Panc1 (cell line): ENCODE measurements around the gene BMF. TPM values are rescaled to one million over a fixed set of nuclear protein-coding genes. Genes with fewer than 3 reads are reported as not detected.
A peak's percentile ranks its signal among the peaks of the same experiment; 100 is the strongest.
"Not testable (repeated sequence)": the region's sequence is repeated elsewhere in the genome, so short reads cannot be mapped to it uniquely, and the experiment has no call there.

Source experiments
- ATAC-seq: fragments of 200-7000 bp; cut with Tn5 transposase; 2 replicates; pipeline ENCODE4 v1.9.1; 2020; ENCODE audit warnings: mild to moderate bottlenecking, moderate library complexity
- BruUV-seq: library from RNA; stranded (reverse); fragments of 400-500 nt; replicated peaks from 2 replicates; lab custom pipeline; 2021; lab: Mats Ljungman, UMichigan
- CTCF ChIA-PET: fragments of 300-600 bp; sonication (Branson Sonifier 250); formaldehyde crosslinking; loops from one replicate; lab custom pipeline; 2022; ENCODE audit warnings: antibody characterized with exemption; lab: Charles Lee
- POLR2A ChIA-PET: fragments of 300-600 bp; sonication (Branson Sonifier 250); formaldehyde crosslinking; loops from one replicate; lab custom pipeline; 2022; ENCODE audit warnings: antibody characterized with exemption; lab: Charles Lee
- DNase-seq: peaks from one replicate; pipeline ENCODE4 v3.0.0-alpha.2; 2010; ENCODE audit warnings: low read depth, low spot score
- H3K27ac ChIP-seq: 2 replicates; pipeline ENCODE4 v1.5.1; 2011; ENCODE audit warnings: mild to moderate bottlenecking, low read length, inconsistent platforms
- H3K27me3 ChIP-seq: fragments of 200-500 bp; sonication (Bioruptor generic); 2 replicates; pipeline ENCODE4 v1.6.0; 2014; ENCODE audit warnings: low read length, inconsistent platforms; ENCODE audit not compliant: control insufficient read depth, insufficient read depth
- H3K36me3 ChIP-seq: fragments of 200-500 bp; sonication (Bioruptor generic); 2 replicates; pipeline ENCODE4 v1.5.1; 2014; ENCODE audit warnings: inconsistent platforms, mild to moderate bottlenecking, low read length, moderate library complexity; ENCODE audit not compliant: control insufficient read depth, insufficient read depth
- H3K4me1 ChIP-seq: 2 replicates; pipeline ENCODE4 v1.5.1; 2011; ENCODE audit warnings: inconsistent platforms, mild to moderate bottlenecking, low read length, moderate library complexity; ENCODE audit not compliant: control insufficient read depth, insufficient read depth
- H3K4me3 ChIP-seq, 2 experiments: 2 replicates each; pipeline ENCODE4 v1.5.1; 2011 to 2012; ENCODE audit warnings: low read depth in 2 of 2, low read length in 2 of 2, mild to moderate bottlenecking in 2 of 2, inconsistent platforms in 1 of 2, moderate library complexity in 1 of 2
- H3K9me3 ChIP-seq: fragments of 200-500 bp; sonication (Bioruptor generic); 2 replicates; pipeline ENCODE4 v1.5.1; 2014; ENCODE audit warnings: low read depth, mild to moderate bottlenecking, inconsistent platforms, low read length, moderate library complexity; ENCODE audit not compliant: control insufficient read depth, insufficient read depth
- POLR2AphosphoS5 ChIP-seq: IDR thresholded peaks from 2 replicates; pipeline ENCODE4 v1.6.1; 2012; ENCODE audit warnings: mild to moderate bottlenecking, low read depth, low read length, moderate library complexity
- REST ChIP-seq, 2 experiments: IDR thresholded peaks; 2 replicates each; pipeline ENCODE4 v1.6.1; 2011 to 2012; ENCODE audit warnings: low read depth in 2 of 2, control low read depth in 1 of 2, low read length in 1 of 2, mild to moderate bottlenecking in 1 of 2, moderate library complexity in 1 of 2; ENCODE audit not compliant: insufficient read depth in 1 of 2
- SIN3A ChIP-seq: IDR thresholded peaks from 2 replicates; pipeline ENCODE4 v1.6.1; 2012; ENCODE audit warnings: low read depth, mild to moderate bottlenecking, low read length, moderate library complexity, borderline replicate concordance; ENCODE audit not compliant: insufficient read depth
- TCF7L2 ChIP-seq: IDR thresholded peaks from 2 replicates; pipeline ENCODE4 v1.6.1; 2011; ENCODE audit warnings: mild to moderate bottlenecking, low read depth, low read length, inconsistent platforms
- in situ Hi-C: cut with HindIII; loops from 2 replicates; pipeline ENCODE4 v1.10.0; 2016; ENCODE audit warnings: low sequenced_read_pairs, low pct_unique_long_range_greater_than_20kb
- intact Hi-C: fragments of 100-400 bp; cut with micrococcal nuclease; formaldehyde crosslinking; loops from one replicate; pipeline ENCODE4 v1.10.0; 2022; ENCODE audit not compliant: unreplicated experiment
- total RNA-seq: library from RNA; stranded (reverse); gene quantifications from one replicate; pipeline ENCODE4 v1.2.1, GENCODE V29; 2021; ENCODE audit not compliant: unreplicated experiment
- TF ChIP-seq, protein P1 (sequence below): fragments of 450-650 bp; IDR thresholded peaks from 2 replicates; pipeline ENCODE4 v1.5.1; 2017; ENCODE audit warnings: mild to moderate bottlenecking

BMF gene
- total RNA-seq, 1 experiment from 2014 or later: 7.8 TPM

DNA sequence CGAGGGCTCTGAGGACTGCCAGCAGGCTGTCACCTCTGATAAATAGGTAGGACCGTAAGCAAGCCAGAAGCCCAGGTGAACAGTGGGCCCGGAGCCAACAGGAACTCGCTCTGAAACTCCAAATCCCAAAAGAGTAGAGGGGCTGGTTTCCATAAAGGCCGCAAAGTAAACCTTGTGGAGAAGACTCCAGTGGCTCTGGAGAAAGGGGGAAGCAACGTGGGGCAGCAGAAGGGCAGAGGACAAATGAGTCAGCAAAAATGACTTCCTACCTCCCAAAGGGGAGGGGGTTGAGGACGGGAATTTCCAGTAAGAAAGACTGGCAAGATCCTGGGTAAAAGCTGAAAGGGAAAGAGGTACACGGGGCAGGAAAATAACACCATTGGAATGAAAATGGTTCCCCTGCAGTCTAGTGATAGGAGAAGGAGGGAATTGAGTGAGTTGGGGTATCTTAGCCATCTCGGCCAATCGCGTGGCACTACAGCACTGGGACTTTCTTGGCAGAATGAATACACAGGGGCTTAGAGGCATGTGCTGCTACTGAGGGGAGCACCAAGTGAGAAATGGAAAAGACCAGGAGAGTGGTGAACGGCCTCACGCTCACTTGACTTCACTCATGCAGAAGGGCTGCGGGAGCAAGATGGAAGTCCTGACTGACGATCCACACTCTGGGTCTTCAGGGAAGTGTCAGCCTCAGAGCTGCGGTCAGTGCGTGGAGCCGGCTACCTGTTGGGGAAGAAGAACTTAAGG lies 33.2 kb downstream of the BMF start:
- intact Hi-C loops: no loop called here
- no peaks in the 10 kb centered on the region for H3K36me3 ChIP-seq
- no peak for TF ChIP-seq SIN3A
- no peak for TF ChIP-seq POLR2AphosphoS5
- TF ChIP-seq, protein P1, sequence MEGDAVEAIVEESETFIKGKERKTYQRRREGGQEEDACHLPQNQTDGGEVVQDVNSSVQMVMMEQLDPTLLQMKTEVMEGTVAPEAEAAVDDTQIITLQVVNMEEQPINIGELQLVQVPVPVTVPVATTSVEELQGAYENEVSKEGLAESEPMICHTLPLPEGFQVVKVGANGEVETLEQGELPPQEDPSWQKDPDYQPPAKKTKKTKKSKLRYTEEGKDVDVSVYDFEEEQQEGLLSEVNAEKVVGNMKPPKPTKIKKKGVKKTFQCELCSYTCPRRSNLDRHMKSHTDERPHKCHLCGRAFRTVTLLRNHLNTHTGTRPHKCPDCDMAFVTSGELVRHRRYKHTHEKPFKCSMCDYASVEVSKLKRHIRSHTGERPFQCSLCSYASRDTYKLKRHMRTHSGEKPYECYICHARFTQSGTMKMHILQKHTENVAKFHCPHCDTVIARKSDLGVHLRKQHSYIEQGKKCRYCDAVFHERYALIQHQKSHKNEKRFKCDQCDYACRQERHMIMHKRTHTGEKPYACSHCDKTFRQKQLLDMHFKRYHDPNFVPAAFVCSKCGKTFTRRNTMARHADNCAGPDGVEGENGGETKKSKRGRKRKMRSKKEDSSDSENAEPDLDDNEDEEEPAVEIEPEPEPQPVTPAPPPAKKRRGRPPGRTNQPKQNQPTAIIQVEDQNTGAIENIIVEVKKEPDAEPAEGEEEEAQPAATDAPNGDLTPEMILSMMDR: no peak
- TF ChIP-seq REST (IDR thresholded peaks at IDR 0.05; ENCODE audit: insufficient read depth in 1 of 2, low read depth in 2 of 2, low read length in 1 of 2): no peak
- no peak for TF ChIP-seq TCF7L2
- in situ Hi-C loops: no loop called here
- ATAC-seq: no peak
- ChIA-PET POLR2A (no interaction called here), CTCF (no interaction called here)
- no peak for DNase-seq
- no peaks in the 10 kb centered on the region for H3K9me3 ChIP-seq
- H3K4me1 ChIP-seq: peaks cover 11% of the 10 kb centered on the region
- H3K27ac ChIP-seq: peak overlapping the region; percentile 31; the same call in 1 of the 2 replicates
- H3K4me3 ChIP-seq: no peak overlapping the region
- no peaks in the 10 kb centered on the region for H3K27me3 ChIP-seq
- no TSS peak for BruUV-seq

GRCh38 chr15:40074656-40075055 lies 34.0 kb downstream of the BMF start:
- H3K27ac ChIP-seq, BruUV-seq, H3K9me3 ChIP-seq, in situ Hi-C loops, POLR2A ChIA-PET, H3K4me3 ChIP-seq, CTCF ChIA-PET, H3K27me3 ChIP-seq, ATAC-seq, DNase-seq, H3K36me3 ChIP-seq, intact Hi-C loops: not testable (repeated sequence)
- H3K4me1 ChIP-seq: peaks cover 16% of the 10 kb centered on the region

GRCh38 chr15:40073716-40074490 lies 34.8 kb downstream of the BMF start:
- POLR2A ChIA-PET, BruUV-seq, ATAC-seq, intact Hi-C loops, CTCF ChIA-PET, H3K36me3 ChIP-seq, DNase-seq, in situ Hi-C loops, H3K9me3 ChIP-seq, H3K27me3 ChIP-seq, H3K4me3 ChIP-seq, H3K27ac ChIP-seq: not testable (repeated sequence)
- H3K4me1 ChIP-seq: peaks cover 22% of the 10 kb centered on the region
